Right kidney (tissue), 1 donor: ENCODE data around the gene CLNK.
"Not testable (repeated sequence)": the region's sequence is repeated elsewhere in the genome, so short reads cannot be mapped to it uniquely, and the experiment has no call there.

ENCODE experiments used
- DNase-seq: peaks from one replicate; pipeline ENCODE4 v3.0.0-alpha.2; 2016

The CLNK gene

DNA sequence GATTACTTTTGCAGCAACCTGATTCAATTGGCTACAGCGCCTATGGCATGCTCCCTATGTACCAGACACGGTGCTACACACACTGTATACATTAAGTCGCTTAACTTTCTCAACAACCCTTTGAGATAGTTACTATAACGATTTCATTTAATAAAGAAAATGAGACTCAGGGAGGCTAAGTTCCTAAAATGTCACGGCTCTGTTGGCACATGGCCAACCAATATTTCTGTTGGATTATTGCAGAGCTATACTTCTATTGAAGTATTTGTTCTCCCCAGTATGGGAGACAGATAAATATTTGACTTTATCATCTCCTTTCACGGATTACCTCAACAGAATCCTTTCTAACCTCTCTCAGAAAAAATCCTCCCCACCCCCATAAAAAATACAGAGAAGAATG lies 25.3 kb downstream of the CLNK start:
- no peak for DNase-seq

DNA sequence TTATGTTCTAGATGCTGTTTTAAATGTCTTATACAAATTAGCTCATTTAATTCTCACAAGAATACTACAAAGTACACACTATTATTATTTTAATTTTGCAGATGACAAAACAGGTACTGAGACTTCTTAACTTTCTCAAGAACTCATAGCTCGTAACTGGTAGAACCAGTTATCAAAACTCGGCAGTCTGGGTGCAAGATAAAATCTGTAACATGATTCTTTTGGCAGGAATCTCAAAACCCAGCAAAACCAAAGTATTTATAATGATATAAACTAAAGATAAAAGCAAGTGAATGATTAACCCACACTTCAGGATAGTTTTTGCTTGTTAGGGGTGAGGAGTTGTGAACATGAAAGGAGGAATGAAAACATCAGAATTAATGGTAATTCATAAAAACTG lies 27.6 kb downstream of the CLNK start:
- no peak for DNase-seq

DNA sequence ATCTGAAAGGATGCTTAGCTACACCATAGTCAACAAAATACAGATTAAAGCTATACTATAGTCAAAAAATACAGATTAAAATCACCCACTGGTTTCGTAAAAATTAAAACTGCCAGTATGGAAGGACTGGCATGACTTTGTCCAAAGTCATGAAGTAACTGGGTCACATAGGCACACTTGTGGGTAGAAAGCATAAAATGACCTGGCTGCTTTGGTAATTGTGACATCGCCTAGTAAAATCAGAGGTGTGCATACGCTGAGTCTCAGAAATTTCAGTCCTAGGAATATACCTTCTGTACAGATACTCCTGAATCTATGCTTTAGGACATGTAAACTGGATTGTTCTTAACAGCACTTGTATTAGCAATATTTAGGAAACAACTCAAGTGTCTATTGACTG lies 28.1 kb downstream of the CLNK start:
- DNase-seq: no peak

DNA sequence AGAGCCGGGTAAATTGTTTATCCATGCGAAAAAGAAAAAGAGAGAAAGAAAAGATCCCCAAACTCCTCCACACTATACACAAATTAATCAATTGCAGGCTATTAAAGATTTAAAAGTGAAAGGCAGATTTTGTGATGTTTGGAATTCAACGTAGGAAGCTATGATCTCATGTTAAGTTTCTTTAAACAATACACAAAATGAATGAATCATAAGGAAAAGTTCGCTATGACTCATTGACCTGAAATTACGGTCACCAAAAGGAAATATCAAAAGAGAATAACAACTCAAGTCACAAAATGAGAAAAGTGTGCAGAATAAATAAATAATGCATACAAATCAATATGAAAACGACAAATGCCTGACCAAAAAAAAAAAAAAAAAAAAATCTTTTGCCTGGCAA lies 28.6 kb downstream of the CLNK start:
- no peak for DNase-seq

DNA sequence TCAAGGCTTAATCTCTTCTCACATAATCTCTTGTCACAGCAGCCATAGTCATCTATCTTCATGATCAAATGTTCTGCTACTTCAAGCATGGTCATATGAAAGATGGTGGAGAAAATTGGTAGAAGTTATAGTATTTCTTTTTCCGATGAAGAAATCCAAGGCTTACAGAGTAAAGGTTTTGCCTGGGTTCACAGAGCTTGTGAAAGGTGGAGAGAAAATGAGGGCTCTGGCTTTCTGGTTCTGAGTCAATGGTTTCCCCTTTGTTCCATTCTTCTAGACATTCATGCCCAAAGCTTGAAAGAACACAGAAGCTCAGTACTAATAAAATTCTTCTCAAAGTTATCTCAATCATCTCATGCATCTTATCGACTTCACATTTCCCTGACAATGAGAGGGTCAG lies 36.1 kb downstream of the CLNK start:
- no peak for DNase-seq

DNA sequence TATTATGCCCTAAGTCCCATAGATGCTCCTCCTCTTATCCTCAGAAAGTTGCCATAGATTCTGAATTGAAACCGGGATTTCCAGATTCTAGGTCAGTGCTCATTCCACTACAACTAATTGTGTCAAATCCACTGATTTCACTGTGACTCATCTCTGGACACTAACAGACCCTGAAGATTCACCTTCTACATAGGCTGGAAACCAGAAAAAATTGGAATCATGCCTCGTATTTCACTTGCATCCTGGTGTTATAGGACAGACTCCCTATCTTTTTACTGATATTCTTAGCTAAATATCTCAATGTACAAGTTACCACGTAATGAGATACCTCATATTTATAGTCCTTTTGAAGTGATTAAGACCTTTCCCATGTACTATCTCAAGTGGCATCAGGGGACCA lies 36.7 kb downstream of the CLNK start:
- DNase-seq: no peak

DNA sequence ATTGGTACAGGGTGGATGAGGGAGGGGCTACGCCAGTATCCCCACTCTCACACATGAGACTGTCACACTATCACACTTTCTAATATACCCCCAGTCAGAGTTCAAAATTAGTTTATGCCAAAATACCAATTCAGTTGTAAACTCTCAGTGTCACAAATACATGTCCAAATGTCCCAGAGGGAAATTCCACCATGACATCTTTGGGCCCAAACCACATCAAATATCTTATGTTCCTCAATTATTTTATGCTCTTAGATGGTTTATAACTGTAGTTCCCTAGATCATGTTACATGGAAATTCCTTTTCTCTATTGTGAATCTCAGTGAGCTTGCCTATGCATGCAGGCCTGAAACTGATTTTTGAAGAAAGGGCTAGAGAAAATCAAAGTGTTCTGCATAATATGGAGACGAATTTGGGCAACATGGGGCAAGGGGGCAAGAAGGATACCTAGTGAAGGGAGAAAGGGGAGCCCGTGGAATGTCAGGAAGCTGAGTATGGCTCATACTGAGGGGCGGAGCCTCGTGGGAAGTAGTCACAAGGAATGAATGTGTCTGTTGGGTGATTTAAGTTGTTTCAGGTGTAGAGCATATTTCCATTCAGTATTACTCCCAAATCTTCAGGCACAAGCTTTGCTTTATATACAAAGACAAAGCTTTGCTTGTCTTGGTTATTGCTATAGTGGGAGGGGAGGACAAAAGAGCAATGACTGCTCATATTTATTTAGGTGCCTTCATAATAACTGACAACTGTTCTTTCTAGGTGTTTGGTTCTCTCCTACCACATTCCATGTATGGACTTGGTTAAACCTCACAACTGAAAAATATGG lies 40.8 kb downstream of the CLNK start:
- DNase-seq: no peak

DNA sequence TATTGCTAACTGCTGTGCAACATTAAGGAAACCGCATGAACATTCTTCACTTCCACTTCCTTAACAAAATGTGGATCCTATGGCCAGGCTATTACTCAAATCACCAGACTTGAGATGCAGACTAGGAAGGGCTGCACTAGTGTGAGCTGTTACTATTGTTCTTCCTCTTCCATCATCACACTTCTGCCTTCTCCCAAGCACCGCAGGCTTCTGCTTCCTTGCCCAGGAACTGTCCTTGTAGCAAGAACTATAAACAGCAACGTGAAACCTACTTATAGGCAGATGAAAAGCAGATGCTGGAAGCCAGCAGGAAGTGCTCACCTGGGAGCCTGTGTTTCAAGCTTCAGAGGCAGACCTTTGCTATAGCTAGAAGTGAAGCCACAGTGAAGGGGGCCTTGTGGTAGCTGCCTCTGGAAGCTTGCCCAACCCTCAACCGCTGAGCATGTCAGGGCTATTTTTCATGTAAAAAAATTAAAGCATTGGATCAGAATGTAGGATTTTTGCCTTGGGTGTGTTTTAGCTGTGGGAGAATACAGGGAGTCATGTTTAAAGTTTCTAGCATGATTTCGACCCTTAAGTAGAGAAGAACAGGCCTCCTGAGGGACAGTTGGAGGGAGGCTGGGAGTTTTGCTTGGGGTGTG lies 43.9 kb downstream of the CLNK start:
- DNase-seq: no peak

DNA sequence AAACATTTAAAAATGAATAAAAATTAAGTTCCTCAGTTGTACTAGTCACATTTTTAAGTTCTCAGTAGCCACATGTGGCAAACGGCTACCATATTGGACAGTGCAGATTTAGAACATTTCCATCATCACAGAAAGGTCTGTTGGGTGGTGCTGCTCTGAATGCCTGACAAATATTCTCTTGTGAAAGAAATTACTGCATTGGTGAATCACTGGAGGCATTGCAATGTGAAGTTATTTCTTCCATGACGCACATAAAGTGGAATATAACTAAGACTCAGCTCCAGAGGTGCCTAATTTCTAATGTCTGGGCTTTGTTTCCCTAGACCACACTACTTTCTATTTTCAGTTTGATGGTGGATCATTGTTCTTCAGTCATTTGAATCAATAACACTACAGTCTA lies 44.9 kb downstream of the CLNK start:
- no peak for DNase-seq

DNA sequence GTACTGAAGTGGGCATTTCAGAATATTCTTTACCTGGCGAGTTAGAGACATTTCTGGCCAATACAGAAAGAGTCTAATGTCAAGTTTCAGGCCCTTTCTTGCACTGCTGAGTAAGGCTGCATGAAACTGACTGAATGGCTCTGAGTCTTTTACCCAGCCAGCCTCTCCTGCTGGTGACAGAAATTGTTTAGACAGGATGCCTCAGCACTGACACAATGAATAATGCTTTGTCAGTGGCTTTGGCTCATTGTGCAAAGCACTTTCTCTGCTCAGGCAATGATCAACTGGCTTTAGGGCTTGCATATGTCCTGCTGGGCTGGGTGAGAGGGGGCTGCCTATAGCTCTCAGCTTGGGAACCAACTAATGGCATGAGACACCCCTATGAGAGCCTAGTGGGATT lies 45.5 kb downstream of the CLNK start:
- no peak for DNase-seq

DNA sequence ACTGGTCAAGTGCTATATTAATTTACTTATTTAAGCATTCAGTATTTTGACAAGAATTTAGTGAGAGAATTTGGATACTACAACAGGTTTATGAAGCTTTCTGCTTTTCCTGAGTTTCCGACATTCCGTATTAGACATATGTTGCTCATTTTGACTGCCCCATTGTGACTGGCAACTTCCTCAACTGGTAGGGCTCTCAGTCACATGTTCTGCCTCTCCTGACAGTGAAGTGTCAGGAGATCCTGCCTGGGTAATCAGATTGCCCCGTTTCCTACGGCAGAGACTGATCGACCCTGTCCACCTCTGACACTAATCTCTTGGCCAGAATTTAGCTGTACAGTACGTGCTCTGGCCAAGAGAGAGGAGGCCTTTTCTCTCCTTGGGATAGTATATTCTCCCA lies 49.5 kb downstream of the CLNK start:
- DNase-seq: no peak

DNA sequence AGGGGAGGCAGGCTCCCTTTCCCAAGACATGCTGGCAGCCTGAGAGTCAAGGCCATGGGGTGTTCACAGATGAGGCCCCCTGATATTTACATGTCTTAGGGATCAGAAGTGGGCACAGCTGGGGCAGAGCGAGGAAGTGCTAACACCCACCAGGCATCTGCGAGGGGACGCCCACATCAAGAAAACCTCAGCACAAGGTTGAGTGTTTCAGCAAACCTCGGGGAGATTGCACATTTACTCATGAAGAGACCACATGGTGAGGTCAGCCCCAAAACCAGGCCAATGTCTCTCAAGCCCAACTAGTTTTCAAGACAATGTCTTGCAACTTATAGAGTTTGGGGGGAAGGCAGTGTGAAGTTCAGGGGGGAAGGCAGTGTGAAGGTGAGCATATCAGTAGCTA lies 55.2 kb downstream of the CLNK start:
- DNase-seq: no peak

DNA sequence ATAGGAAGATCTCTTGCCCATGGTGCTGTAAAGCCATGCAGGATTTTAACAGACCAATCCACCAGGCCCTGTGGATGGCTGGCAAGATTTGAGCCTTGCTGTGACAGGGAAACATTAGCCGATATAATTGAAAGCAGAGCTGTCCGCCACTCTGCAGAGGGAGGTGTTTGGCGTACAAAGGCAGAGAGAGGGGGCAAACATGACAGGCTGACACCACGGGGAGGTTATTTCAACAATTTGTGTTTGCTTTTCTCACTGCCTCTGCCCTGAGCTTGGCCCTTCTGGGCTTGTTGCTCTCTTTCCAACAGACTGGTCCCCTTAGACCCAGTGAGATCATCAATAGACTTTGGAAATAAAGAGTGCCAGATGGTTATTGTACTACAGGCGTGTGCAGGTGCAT lies 59.4 kb downstream of the CLNK start:
- DNase-seq: no peak

DNA sequence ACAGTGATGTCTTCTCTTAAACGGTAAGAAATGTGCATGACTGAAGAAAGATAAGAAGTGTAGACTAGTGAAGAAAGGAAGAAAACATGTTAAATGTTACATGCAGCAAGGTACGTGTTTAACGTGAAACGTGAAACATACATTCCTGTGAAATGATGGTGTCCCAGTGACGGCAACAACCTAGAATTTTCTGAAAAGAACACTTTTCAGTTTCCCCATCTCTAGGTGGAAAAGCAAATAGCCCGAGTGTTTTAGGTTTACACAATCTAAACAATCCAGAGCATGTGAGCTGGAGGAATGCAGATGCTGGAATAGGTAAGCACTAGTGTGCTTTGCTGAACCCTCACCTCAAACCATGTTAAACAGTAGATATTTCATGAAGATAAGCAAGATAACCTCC lies 60.7 kb downstream of the CLNK start:
- no peak for DNase-seq

DNA sequence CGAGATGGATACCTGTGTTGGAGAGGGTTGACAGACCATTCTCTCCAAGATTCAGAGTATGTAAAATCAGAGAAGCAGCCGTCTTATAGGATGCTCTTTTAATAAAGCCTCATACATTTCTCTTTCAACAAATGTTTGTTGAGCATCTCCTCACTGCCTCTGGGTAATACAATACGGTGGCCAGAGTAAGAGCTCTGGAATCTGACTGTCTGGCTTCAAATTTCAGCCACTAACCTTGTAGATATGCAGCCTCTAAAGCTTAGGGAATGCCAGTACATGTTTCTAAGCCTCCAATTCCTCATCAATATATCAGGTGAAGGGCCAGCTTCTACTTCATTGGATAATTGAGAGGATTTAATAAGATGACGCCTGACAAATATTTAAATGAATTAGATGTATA lies 61.3 kb downstream of the CLNK start:
- DNase-seq: no peak

DNA sequence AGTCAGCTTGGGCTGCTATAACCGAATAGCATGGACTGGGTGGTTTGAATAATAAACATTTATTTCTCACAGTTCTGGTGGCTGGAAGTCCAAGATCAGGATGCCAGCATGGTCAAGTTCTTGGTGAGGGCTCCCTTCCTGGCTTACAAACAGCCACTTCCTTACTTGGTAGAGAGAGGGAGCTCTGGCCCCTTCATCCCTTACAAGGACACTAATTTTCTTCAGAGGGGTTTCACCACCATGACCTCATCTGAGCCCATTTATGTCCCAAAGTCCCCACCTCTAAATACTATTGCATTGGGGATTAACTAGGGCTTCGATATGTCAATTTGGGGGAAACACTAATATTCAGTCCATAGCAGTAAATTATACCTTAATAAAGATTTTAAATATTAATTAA lies 61.8 kb downstream of the CLNK start:
- DNase-seq: no peak

DNA sequence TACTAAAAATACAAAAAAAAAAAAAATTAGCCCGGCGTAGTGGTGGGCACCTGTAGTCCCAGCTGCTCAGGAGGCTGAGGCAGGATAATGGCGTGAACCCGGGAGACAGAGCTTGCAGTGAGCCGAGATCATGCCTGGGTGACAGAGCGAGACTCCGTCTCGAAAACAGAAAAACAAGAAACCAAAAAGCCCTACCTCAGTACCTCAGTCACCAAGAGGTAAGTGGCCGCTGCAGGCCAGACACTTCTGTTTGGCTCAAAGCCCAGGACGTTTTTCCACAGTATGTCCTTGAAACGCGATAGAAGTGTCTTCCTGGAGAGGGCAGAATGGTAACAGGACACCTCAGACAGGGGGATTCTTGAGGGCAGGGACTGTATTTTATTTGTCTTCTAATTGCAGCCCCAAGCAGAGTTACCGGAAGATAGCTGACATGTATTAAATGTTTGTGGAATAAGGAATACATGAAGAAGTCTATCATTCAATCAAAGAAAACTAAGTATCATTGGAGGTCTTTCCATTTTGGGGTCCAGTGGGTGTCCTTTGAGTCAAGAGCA lies 63.6 kb downstream of the CLNK start:
- DNase-seq: no peak

DNA sequence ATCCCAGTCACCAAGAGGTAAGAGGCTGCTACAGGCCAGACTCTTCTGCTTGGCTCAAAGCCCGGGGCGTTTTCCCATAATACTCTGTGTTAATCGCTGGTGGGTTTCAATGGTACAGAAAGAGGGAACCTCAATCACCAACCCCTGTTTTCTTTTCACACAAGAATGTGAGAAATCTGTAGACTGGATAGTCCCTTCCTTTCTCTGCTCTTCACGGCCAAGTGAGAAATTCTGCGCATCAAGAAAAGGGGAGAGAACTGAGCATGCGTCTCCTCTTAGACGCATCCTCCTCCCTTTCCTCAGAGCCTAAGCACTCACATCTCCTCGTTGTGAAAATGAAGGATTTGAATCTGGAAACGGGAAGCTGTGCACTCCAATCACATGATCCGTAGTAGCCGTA lies 64.7 kb downstream of the CLNK start:
- DNase-seq: no peak

DNA sequence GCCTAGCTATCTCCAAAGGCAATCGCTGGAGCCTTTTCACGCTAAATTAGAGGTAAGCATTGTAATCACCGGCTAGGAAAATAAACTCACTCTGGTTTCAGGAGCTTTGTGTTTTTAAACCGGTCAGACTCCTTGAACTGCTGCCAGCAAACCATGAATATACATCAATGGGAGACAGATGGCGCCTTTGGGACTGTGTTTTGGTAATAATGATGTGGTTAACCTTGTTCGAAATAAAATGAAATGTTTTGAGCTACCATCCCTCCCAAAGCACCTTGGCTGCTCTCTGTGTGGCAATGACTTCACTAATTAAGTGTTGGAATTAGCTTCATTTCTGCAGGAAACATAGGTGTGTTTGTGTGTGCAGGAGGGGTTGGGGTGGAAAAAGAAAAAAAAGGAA lies 65.3 kb downstream of the CLNK start:
- DNase-seq: peak; percentile 17

DNA sequence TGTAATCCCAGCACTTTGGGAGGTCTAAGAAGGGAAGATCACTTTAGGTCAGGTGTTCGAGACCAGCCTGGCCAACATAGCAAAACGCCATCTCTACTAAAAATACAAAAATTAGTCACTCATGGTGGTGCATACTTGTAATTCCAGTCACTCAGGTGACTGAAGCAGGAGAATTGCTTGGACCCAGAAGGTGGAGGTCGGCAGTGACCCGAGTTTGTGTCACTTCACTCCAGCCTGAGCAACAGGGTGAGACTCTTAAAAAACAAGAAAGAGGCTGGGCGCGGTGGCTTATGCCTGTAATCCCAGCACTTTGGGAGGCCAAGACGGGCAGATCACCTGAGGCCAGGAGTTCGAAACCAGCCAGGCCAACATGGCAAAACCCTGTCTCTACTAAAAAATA lies 69.6 kb downstream of the CLNK start:
- DNase-seq: not testable (repeated sequence)

DNA sequence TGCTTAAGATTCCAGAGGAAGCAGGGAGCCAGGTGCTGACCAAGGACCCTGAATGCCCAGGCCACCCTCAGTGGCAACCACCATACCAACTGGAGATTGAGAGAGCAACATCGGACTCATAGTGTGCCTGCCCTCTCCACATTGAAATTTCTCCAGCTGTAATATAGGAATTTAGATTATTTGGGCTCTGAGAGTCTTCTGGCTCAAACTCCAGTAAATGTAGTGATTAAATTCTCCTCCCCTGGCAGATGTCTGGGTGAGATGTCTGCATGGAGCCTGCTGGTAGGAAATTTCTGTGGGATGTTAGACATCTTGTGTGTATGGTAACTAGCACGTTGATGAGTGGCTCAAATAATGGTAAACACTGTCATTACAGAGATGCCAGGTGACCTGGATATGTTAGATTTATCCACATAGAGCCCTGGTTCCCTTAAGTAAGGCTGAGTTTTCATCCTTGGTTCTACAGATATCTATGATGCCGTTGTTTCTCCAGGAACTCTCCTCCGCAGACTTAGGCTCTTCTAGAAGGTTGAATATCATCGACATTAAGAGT lies 70.6 kb downstream of the CLNK start:
- no peak for DNase-seq

DNA sequence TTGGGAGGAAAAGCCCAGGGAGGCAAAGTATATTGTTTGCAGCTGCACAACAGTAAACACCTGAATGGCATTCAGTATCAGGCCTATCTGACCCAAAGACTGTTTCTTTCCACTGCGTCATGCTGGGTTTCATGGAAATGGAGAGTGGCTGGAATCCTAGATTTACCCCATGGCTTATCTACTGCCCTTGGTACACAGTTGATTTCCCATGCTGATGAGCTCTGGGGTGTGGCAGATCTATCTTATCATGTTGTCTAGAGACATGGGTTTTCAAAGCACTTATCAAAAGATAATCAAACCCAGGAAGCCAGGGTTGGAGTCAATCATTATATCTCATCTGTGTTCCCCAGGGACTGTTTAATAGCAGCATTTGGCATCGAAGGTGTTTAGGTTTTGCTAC lies 72.1 kb downstream of the CLNK start:
- DNase-seq: no peak

DNA sequence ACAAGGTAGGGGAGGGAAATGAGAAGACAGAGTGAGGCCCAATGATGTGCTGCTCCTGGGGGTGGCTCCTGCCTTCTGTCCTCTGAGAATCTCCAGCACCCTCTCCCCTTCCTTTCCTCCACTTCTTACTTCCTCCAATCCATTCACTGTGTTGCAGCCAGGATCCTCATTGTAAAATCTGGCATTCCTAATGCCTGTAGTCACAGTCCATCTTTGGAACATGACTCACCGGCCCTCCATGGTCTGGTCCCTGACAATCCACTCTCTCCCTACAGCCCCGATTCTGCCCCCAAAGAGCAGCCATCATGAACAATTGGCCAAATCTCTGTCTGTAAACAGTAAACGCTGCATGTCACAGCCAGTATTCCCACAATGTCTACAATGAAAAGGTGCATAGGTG lies 72.9 kb downstream of the CLNK start:
- no peak for DNase-seq
